GM13976 (cell line): ENCODE results near the gene TLE6.
"Not testable (repeated sequence)": the region's sequence is repeated elsewhere in the genome, so short reads cannot be mapped to it uniquely, and the experiment has no call there.

Source experiments
- DNase-seq: peaks from one replicate; pipeline ENCODE4 v3.0.0; 2012; ENCODE audit warnings: low spot score
- CTCF ChIP-seq: IDR thresholded peaks from 2 replicates; pipeline ENCODE4 v1.5.1; 2012; ENCODE audit warnings: borderline replicate concordance, mild to moderate bottlenecking; ENCODE audit not compliant: insufficient read depth; ENCODE audit errors: extremely low read depth, missing control alignments, control extremely low read depth
- in situ Hi-C: fragments of 300-500 bp; cut with MboI; formaldehyde crosslinking; loops from one replicate; pipeline ENCODE4 v1.12.0; 2022; ENCODE audit warnings: low sequenced_read_pairs, mixed read lengths, inconsistent platforms; ENCODE audit not compliant: unreplicated experiment

Gene TLE6

GRCh38 chr19:3036119-3036976 is 59.0 kb downstream of the TLE6 start:
- in situ Hi-C loops, result no loop called here
- no peak for TF ChIP-seq CTCF
- peak; percentile 92 for DNase-seq

- DNase-seq, in situ Hi-C loops: not testable (repeated sequence)
These were observed 59.7 kb downstream of the TLE6 start for GRCh38 chr19:3036977-3037544.

GRCh38 chr19:3038214-3038613 is 60.9 kb downstream of the TLE6 start:
- in situ Hi-C loops, result no loop called here
- no peak for DNase-seq
- no peak for TF ChIP-seq CTCF

- TF ChIP-seq CTCF, result no peak
- in situ Hi-C loops, result no loop called here
- no peak for DNase-seq
These were observed 61.8 kb downstream of the TLE6 start for GRCh38 chr19:3039125-3039524.

- no peak for DNase-seq
- in situ Hi-C loops, result no loop called here
- TF ChIP-seq CTCF, result no peak
These were observed 62.3 kb downstream of the TLE6 start for GRCh38 chr19:3039641-3040077.

GRCh38 chr19:3041327-3041726 is 64.0 kb downstream of the TLE6 start:
- DNase-seq, result no peak
- in situ Hi-C loops, result no loop called here
- TF ChIP-seq CTCF, result no peak
